Hepatocyte (in vitro differentiated cells): ENCODE measurements around the gene RAPGEF5. TPM values are rescaled to one million over a fixed set of nuclear protein-coding genes. Genes with fewer than 3 reads are reported as not detected.

Experiments used
- DNase-seq: peaks from one replicate; pipeline ENCODE4 v3.0.0-alpha.2; 2016; ENCODE audit warnings: low spot score
- H2AFZ ChIP-seq: fragments of 200-600 bp; sonication (generic); 2 replicates; pipeline ENCODE4 v1.6.0; 2016; ENCODE audit warnings: antibody characterized with exemption, mild to moderate bottlenecking
- H3K27ac ChIP-seq: fragments of 200-600 bp; sonication (generic); 2 replicates; pipeline ENCODE4 v1.5.1; 2016; ENCODE audit warnings: mild to moderate bottlenecking
- H3K27me3 ChIP-seq: fragments of 200-600 bp; sonication (generic); 2 replicates; pipeline ENCODE4 v1.6.1; 2016
- H3K36me3 ChIP-seq: fragments of 200-600 bp; sonication (generic); replicated peaks from 2 replicates; pipeline ENCODE4 v1.5.1; 2016; ENCODE audit warnings: low read depth; ENCODE audit not compliant: insufficient read depth
- H3K4me1 ChIP-seq: fragments of 200-600 bp; sonication (generic); 2 replicates; pipeline ENCODE4 v1.5.1; 2016; ENCODE audit warnings: mild to moderate bottlenecking, moderate library complexity; ENCODE audit not compliant: insufficient read depth
- H3K4me2 ChIP-seq: fragments of 200-600 bp; sonication (generic); 2 replicates; pipeline ENCODE4 v1.6.0; 2016
- H3K4me3 ChIP-seq: fragments of 200-600 bp; sonication (generic); 2 replicates; pipeline ENCODE4 v1.5.1; 2016; ENCODE audit warnings: mild to moderate bottlenecking
- H3K79me2 ChIP-seq: fragments of 200-600 bp; sonication (generic); 2 replicates; pipeline ENCODE4 v1.6.0; 2017; ENCODE audit warnings: mild to moderate bottlenecking
- H3K9me2 ChIP-seq: fragments of 200-600 bp; sonication (generic); replicated peaks from 2 replicates; pipeline ENCODE4 v1.6.0; 2017; ENCODE audit warnings: mild to moderate bottlenecking; ENCODE audit not compliant: insufficient read depth
- H3K9me3 ChIP-seq: fragments of 200-600 bp; sonication (generic); 2 replicates; pipeline ENCODE4 v1.5.1; 2016; ENCODE audit warnings: low read depth, mild to moderate bottlenecking
- H4K20me1 ChIP-seq: fragments of 200-600 bp; sonication (generic); 2 replicates; pipeline ENCODE4 v1.6.0; 2016; ENCODE audit warnings: mild to moderate bottlenecking; ENCODE audit not compliant: insufficient read depth, poor library complexity, severe bottlenecking
- CTCF ChIP-seq: fragments of 200-600 bp; sonication (generic); IDR thresholded peaks from 2 replicates; pipeline ENCODE4 v1.5.1; 2016; ENCODE audit warnings: antibody characterized with exemption, mild to moderate bottlenecking; ENCODE audit not compliant: poor library complexity
- EZH2 ChIP-seq: fragments of 200-600 bp; sonication (generic); IDR thresholded peaks from 2 replicates; pipeline ENCODE4 v1.6.1; 2016; ENCODE audit warnings: antibody characterized with exemption, mild to moderate bottlenecking, borderline replicate concordance
- EZH2phosphoT487 ChIP-seq: fragments of 200-600 bp; sonication (generic); IDR thresholded peaks from one replicate; pipeline ENCODE4 v1.6.1; 2018; ENCODE audit warnings: antibody characterized with exemption, mild to moderate bottlenecking, low read depth, moderate library complexity; ENCODE audit not compliant: unreplicated experiment, severe bottlenecking
- WGBS: methylation state at CpG from one replicate; pipeline ENCODE4 v1.1.6; 2016; ENCODE audit warnings: low lambda C conversion rate; ENCODE audit errors: missing lambda C conversion rate; 5-methylcytosine and 5-hydroxymethylcytosine counted together
- polyA plus RNA-seq: library from polyadenylated mRNA; unstranded; fragments of >200 nt; fragmentation: Nextera tagmentation; extraction: Ambion mirVana; gene quantifications from 2 replicates; pipeline ENCODE4 v1.2.1, GENCODE V29; 2016
- total RNA-seq: library from RNA; depleted of rRNA; stranded (reverse); fragments of >200 nt; gene quantifications from 2 replicates; pipeline ENCODE4 v1.2.3, GENCODE V29; 2014

The RAPGEF5 gene
- total and polyA plus RNA-seq, 2 experiments from 2014 or later: 5.2 to 14.5 TPM

GRCh38 chr7:22361320-22361719, 4.4 kb upstream of the RAPGEF5 start:
- H4K20me1 ChIP-seq: no peaks in the 10 kb centered on the region
- H3K4me1 ChIP-seq: peaks cover 11% of the 10 kb centered on the region
- no peak for DNase-seq
- no peak overlapping the region for H3K27ac ChIP-seq
- no peaks in the 10 kb centered on the region for H3K79me2 ChIP-seq
- H3K9me2 ChIP-seq: no peaks in the 10 kb centered on the region
- H3K27me3 ChIP-seq: no peaks in the 10 kb centered on the region
- no peak overlapping the region for H2AFZ ChIP-seq
- no peak overlapping the region for H3K4me3 ChIP-seq
- WGBS: 89% methylated on average over 6 of the region's 6 CpGs
- H3K4me2 ChIP-seq: no peak overlapping the region
- no peaks in the 10 kb centered on the region for H3K36me3 ChIP-seq
- TF ChIP-seq EZH2: no peak
- TF ChIP-seq EZH2phosphoT487: no peak
- no peak for TF ChIP-seq CTCF
- no peaks in the 10 kb centered on the region for H3K9me3 ChIP-seq

- 73% methylated on average over 8 of the region's 8 CpGs for WGBS
- Histone ChIP-seq H3K9me2 (no peaks in the 10 kb centered on the region), H4K20me1 (no peaks in the 10 kb centered on the region), H3K27me3 (no peaks in the 10 kb centered on the region), H3K4me2 (no peak overlapping the region), H3K27ac (peak overlapping the region; percentile 93), H2AFZ (no peak overlapping the region), H3K79me2 (peaks cover 18% of the 10 kb centered on the region), H3K9me3 (no peaks in the 10 kb centered on the region), H3K4me3 (no peak overlapping the region), H3K36me3 (no peaks in the 10 kb centered on the region), H3K4me1 (peaks cover 11% of the 10 kb centered on the region)
- peak; percentile 62 for DNase-seq
- no peak for TF ChIP-seq CTCF
- TF ChIP-seq EZH2phosphoT487: no peak
- no peak for TF ChIP-seq EZH2
These were observed 2.1 kb upstream of the RAPGEF5 start for GRCh38 chr7:22358820-22359697.

- 33% methylated on average over 23 of the region's 23 CpGs for WGBS
- peak overlapping the region; percentile 21 for H2AFZ ChIP-seq
- H3K36me3 ChIP-seq: no peaks in the 10 kb centered on the region
- peaks cover 34% of the 10 kb centered on the region for H3K79me2 ChIP-seq
- peaks cover 11% of the 10 kb centered on the region for H3K4me1 ChIP-seq
- peak overlapping the region; percentile 93 for H3K27ac ChIP-seq
- H3K9me3 ChIP-seq: no peaks in the 10 kb centered on the region
- peak overlapping the region; percentile 88 for H3K4me2 ChIP-seq
- H4K20me1 ChIP-seq: no peaks in the 10 kb centered on the region
- no peaks in the 10 kb centered on the region for H3K9me2 ChIP-seq
- peak; percentile 69 for DNase-seq
- no peak for TF ChIP-seq CTCF
- TF ChIP-seq EZH2: no peak
- TF ChIP-seq EZH2phosphoT487: no peak
- no peaks in the 10 kb centered on the region for H3K27me3 ChIP-seq
- H3K4me3 ChIP-seq: peak overlapping the region; percentile 41
These were observed 589 bp upstream of the RAPGEF5 start for GRCh38 chr7:22357311-22358175.
